ENCODE data around the gene KCNJ3. TPM values are rescaled to one million over a fixed set of nuclear protein-coding genes. Genes with fewer than 3 reads are reported as not detected.

KCNJ3 gene
- total and polyA plus RNA-seq, 4 donors = 2.9 to 20.8 (median 11.5) TPM

- WGBS (ENCODE audit: insufficient coverage) = no CpG with 5 or more reads among the region's 4 CpGs
- peak overlapping the region; percentile 65 for H3K4me3 ChIP-seq (ENCODE audit: low read depth, low read length)
These were observed 1.6 kb downstream of the KCNJ3 start for GRCh38 chr2:154700136-154700535.

GRCh38 chr2:154704991-154705390, 6.5 kb downstream of the KCNJ3 start:
- Histone ChIP-seq H3K4me3 (ENCODE audit: low read depth, low read length) (no peak overlapping the region), H3K27ac (ENCODE audit: low read depth, low read length) (no peak overlapping the region), H3K4me1 (ENCODE audit: control insufficient read depth, insufficient read depth, low read length) (no peaks in the 10 kb centered on the region), H3K27me3 (ENCODE audit: control insufficient read depth, insufficient read depth, low read length) (no peaks in the 10 kb centered on the region), H3K9me3 (ENCODE audit: control insufficient read depth, insufficient read depth, low read length) (no peaks in the 10 kb centered on the region), H3K36me3 (ENCODE audit: control insufficient read depth, insufficient read depth, low read length) (no peaks in the 10 kb centered on the region)
- no peak for DNase-seq (ENCODE audit: low read depth in 4 of 6, low spot score in 6 of 6)
- WGBS (ENCODE audit: insufficient coverage) = 89% methylated on average over 4 of the region's 4 CpGs

More at GRCh38 chr2:154700136-154700535, 1.6 kb downstream of the KCNJ3 start:
- H3K27me3 ChIP-seq (ENCODE audit: control insufficient read depth, insufficient read depth, low read length) = peaks cover 25% of the 10 kb centered on the region
- H3K9me3 ChIP-seq (ENCODE audit: control insufficient read depth, insufficient read depth, low read length) = no peaks in the 10 kb centered on the region
- H3K4me1 ChIP-seq (ENCODE audit: control insufficient read depth, insufficient read depth, low read length) = peaks cover 23% of the 10 kb centered on the region
- no peak overlapping the region for H3K27ac ChIP-seq (ENCODE audit: low read depth, low read length)
- peak in 2 of 6 donors; percentile 25 to 64 for DNase-seq (ENCODE audit: low read depth in 4 of 6, low spot score in 6 of 6)
- no peaks in the 10 kb centered on the region for H3K36me3 ChIP-seq (ENCODE audit: control insufficient read depth, insufficient read depth, low read length)

GRCh38 chr2:154706660-154707059, 8.2 kb downstream of the KCNJ3 start:
- WGBS (ENCODE audit: insufficient coverage) = no CpG with 5 or more reads among the region's 1 CpG
- Histone ChIP-seq H3K27me3 (ENCODE audit: control insufficient read depth, insufficient read depth, low read length) (no peaks in the 10 kb centered on the region), H3K9me3 (ENCODE audit: control insufficient read depth, insufficient read depth, low read length) (no peaks in the 10 kb centered on the region), H3K27ac (ENCODE audit: low read depth, low read length) (no peak overlapping the region), H3K4me1 (ENCODE audit: control insufficient read depth, insufficient read depth, low read length) (no peaks in the 10 kb centered on the region), H3K36me3 (ENCODE audit: control insufficient read depth, insufficient read depth, low read length) (no peaks in the 10 kb centered on the region), H3K4me3 (ENCODE audit: low read depth, low read length) (no peak overlapping the region)
- no peak for DNase-seq (ENCODE audit: low read depth in 4 of 6, low spot score in 6 of 6)

- Histone ChIP-seq H3K27me3 (ENCODE audit: control insufficient read depth, insufficient read depth, low read length) (no peaks in the 10 kb centered on the region), H3K27ac (ENCODE audit: low read depth, low read length) (no peak overlapping the region), H3K9me3 (ENCODE audit: control insufficient read depth, insufficient read depth, low read length) (no peaks in the 10 kb centered on the region), H3K36me3 (ENCODE audit: control insufficient read depth, insufficient read depth, low read length) (no peaks in the 10 kb centered on the region), H3K4me1 (ENCODE audit: control insufficient read depth, insufficient read depth, low read length) (no peaks in the 10 kb centered on the region), H3K4me3 (ENCODE audit: low read depth, low read length) (no peak overlapping the region)
- 67% methylated on average over 1 of the region's 3 CpGs for WGBS (ENCODE audit: insufficient coverage)
- DNase-seq (ENCODE audit: low read depth in 4 of 6, low spot score in 6 of 6) = peak in 1 of 6 donors; percentile 50
These were observed 9.6 kb downstream of the KCNJ3 start for GRCh38 chr2:154707994-154708575.

GRCh38 chr2:154709215-154709614, 10.7 kb downstream of the KCNJ3 start:
- no peak overlapping the region for H3K27ac ChIP-seq (ENCODE audit: low read depth, low read length)

GRCh38 chr2:154710078-154710477, 11.6 kb downstream of the KCNJ3 start:
- no CpG with 5 or more reads among the region's 2 CpGs for WGBS (ENCODE audit: insufficient coverage)
- Histone ChIP-seq H3K27me3 (ENCODE audit: control insufficient read depth, insufficient read depth, low read length) (no peaks in the 10 kb centered on the region), H3K4me1 (ENCODE audit: control insufficient read depth, insufficient read depth, low read length) (no peaks in the 10 kb centered on the region), H3K27ac (ENCODE audit: low read depth, low read length) (no peak overlapping the region), H3K36me3 (ENCODE audit: control insufficient read depth, insufficient read depth, low read length) (no peaks in the 10 kb centered on the region), H3K9me3 (ENCODE audit: control insufficient read depth, insufficient read depth, low read length) (no peaks in the 10 kb centered on the region), H3K4me3 (ENCODE audit: low read depth, low read length) (no peak overlapping the region)
- DNase-seq (ENCODE audit: low read depth in 4 of 6, low spot score in 6 of 6) = no peak

More at GRCh38 chr2:154709215-154709614, 10.7 kb downstream of the KCNJ3 start:
- Histone ChIP-seq H3K4me3 (ENCODE audit: low read depth, low read length) (no peak overlapping the region), H3K9me3 (ENCODE audit: control insufficient read depth, insufficient read depth, low read length) (no peaks in the 10 kb centered on the region), H3K27me3 (ENCODE audit: control insufficient read depth, insufficient read depth, low read length) (no peaks in the 10 kb centered on the region), H3K4me1 (ENCODE audit: control insufficient read depth, insufficient read depth, low read length) (no peaks in the 10 kb centered on the region), H3K36me3 (ENCODE audit: control insufficient read depth, insufficient read depth, low read length) (no peaks in the 10 kb centered on the region)
- 49% methylated on average over 2 of the region's 3 CpGs for WGBS (ENCODE audit: insufficient coverage)
- DNase-seq (ENCODE audit: low read depth in 4 of 6, low spot score in 6 of 6) = peak in 2 of 6 donors; percentile 75 to 94

- Histone ChIP-seq H3K4me3 (ENCODE audit: low read depth, low read length) (no peak overlapping the region), H3K27me3 (ENCODE audit: control insufficient read depth, insufficient read depth, low read length) (no peaks in the 10 kb centered on the region), H3K36me3 (ENCODE audit: control insufficient read depth, insufficient read depth, low read length) (no peaks in the 10 kb centered on the region), H3K4me1 (ENCODE audit: control insufficient read depth, insufficient read depth, low read length) (no peaks in the 10 kb centered on the region), H3K9me3 (ENCODE audit: control insufficient read depth, insufficient read depth, low read length) (no peaks in the 10 kb centered on the region), H3K27ac (ENCODE audit: low read depth, low read length) (no peak overlapping the region)
- no peak for DNase-seq (ENCODE audit: low read depth in 4 of 6, low spot score in 6 of 6)
- WGBS (ENCODE audit: insufficient coverage) = no CpG with 5 or more reads among the region's 2 CpGs
These were observed 12.2 kb downstream of the KCNJ3 start for GRCh38 chr2:154710685-154711084.

GRCh38 chr2:154713675-154714074, 15.2 kb downstream of the KCNJ3 start:
- no peak overlapping the region for H3K4me3 ChIP-seq (ENCODE audit: low read depth, low read length)
- H3K36me3 ChIP-seq (ENCODE audit: control insufficient read depth, insufficient read depth, low read length) = no peaks in the 10 kb centered on the region
- H3K9me3 ChIP-seq (ENCODE audit: control insufficient read depth, insufficient read depth, low read length) = no peaks in the 10 kb centered on the region
- no peak overlapping the region for H3K27ac ChIP-seq (ENCODE audit: low read depth, low read length)
- H3K4me1 ChIP-seq (ENCODE audit: control insufficient read depth, insufficient read depth, low read length) = no peaks in the 10 kb centered on the region
- H3K27me3 ChIP-seq (ENCODE audit: control insufficient read depth, insufficient read depth, low read length) = no peaks in the 10 kb centered on the region
- DNase-seq (ENCODE audit: low read depth in 4 of 6, low spot score in 6 of 6) = peak in 2 of 6 donors; percentile 66 to 86

- no peak overlapping the region for H3K4me3 ChIP-seq (ENCODE audit: low read depth, low read length)
- H3K9me3 ChIP-seq (ENCODE audit: control insufficient read depth, insufficient read depth, low read length) = no peaks in the 10 kb centered on the region
- no CpG with 5 or more reads among the region's 2 CpGs for WGBS (ENCODE audit: insufficient coverage)
- H3K27me3 ChIP-seq (ENCODE audit: control insufficient read depth, insufficient read depth, low read length) = no peaks in the 10 kb centered on the region
- no peak overlapping the region for H3K27ac ChIP-seq (ENCODE audit: low read depth, low read length)
- H3K36me3 ChIP-seq (ENCODE audit: control insufficient read depth, insufficient read depth, low read length) = no peaks in the 10 kb centered on the region
- DNase-seq (ENCODE audit: low read depth in 4 of 6, low spot score in 6 of 6) = peak in 2 of 6 donors; percentile 14 to 60
- no peaks in the 10 kb centered on the region for H3K4me1 ChIP-seq (ENCODE audit: control insufficient read depth, insufficient read depth, low read length)
These were observed 22.2 kb downstream of the KCNJ3 start for GRCh38 chr2:154720651-154721050.

GRCh38 chr2:154724194-154724797, 25.8 kb downstream of the KCNJ3 start:
- Histone ChIP-seq H3K27me3 (ENCODE audit: control insufficient read depth, insufficient read depth, low read length) (no peaks in the 10 kb centered on the region), H3K4me1 (ENCODE audit: control insufficient read depth, insufficient read depth, low read length) (no peaks in the 10 kb centered on the region), H3K9me3 (ENCODE audit: control insufficient read depth, insufficient read depth, low read length) (no peaks in the 10 kb centered on the region), H3K27ac (ENCODE audit: low read depth, low read length) (no peak overlapping the region), H3K36me3 (ENCODE audit: control insufficient read depth, insufficient read depth, low read length) (no peaks in the 10 kb centered on the region), H3K4me3 (ENCODE audit: low read depth, low read length) (no peak overlapping the region)
- 100% methylated on average over 1 of the region's 6 CpGs for WGBS (ENCODE audit: insufficient coverage)
- no peak for DNase-seq (ENCODE audit: low read depth in 4 of 6, low spot score in 6 of 6)

All from spinal cord (tissue), 10 donors.